NCI-H146 treated with DMSO at 0.1 percent for 48 hours (cell line): ENCODE data around the gene C2orf76.

ENCODE experiments used
- DNase-seq: peaks from one replicate; lab custom pipeline; 2025; ENCODE audit not compliant: unreplicated experiment; lab: John Stamatoyannopoulos, UW

C2orf76 gene

DNA sequence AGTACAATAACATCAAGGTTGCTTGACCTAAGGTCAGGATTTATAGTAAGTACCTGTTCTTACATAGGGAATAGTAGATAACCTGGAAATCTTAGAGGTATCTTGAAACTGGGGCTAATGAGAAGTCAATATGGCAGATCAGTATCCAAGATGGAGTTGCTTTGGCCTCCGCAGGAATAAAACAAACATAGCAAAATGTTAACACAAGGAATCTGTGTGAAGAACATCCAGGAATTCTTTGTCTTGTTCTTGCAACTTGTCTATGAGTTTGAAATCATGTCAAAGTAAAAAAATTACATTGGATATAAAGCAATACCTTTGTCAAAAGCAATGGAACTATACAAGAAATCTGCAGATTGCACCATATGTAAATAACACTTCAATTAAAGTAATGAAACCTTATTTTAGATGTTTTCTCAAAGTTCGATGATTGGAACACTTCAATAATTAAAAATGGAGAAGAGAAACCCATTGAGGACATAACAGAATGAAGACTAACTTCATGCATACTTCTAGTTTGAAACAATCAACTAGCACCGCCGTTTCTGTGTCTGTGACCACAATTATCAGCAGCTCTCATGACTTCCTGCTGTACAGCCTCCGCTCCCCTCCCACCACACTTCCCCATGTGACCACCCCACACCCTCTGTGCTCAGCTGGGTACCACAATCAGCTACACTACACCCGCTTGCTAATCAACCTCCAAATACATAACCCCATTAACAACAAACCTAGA is 27.6 kb downstream of the C2orf76 start:
- no peak for DNase-seq

DNA sequence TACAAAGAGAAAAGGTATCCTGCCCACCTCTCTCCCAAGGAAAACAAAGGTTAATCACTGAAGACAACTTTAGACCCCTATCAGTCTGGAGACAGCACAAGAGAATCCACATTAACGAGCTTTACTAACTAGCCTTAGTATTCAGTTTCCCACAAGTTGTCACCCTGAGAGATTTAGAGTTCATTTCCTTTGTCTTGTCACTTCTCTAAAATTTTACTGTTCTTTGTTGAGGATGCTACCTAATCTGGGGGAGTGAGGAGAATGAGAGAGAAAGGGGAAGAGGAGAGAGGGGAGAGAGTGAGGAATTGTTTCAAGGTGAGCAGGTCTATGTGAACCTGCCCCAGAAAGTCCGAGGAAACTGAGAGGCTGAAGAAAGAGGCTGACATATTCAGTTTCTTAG is 28.4 kb downstream of the C2orf76 start:
- no peak for DNase-seq

DNA sequence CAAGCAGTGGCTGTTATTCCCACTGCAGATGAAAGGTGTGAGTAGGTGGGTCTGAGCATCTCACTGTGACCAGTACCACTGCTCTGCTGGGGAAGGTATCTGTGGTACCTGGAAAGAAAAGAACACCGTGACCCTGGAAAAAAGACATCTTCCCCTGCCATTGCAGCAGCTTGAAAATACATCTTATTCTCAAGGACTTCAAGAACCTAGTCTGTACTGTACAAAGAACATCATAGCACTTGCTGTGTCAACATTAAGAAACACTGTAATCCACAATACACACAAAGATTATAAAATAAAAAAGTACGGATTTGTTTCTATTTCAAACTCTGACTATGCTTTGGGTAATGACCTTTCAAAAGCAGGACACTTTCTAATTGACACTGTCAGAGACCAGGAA is 28.9 kb downstream of the C2orf76 start:
- no peak for DNase-seq

- no peak for DNase-seq
Measured at GRCh38 chr2:119333833-119334232, 32.8 kb downstream of the C2orf76 start.

DNA sequence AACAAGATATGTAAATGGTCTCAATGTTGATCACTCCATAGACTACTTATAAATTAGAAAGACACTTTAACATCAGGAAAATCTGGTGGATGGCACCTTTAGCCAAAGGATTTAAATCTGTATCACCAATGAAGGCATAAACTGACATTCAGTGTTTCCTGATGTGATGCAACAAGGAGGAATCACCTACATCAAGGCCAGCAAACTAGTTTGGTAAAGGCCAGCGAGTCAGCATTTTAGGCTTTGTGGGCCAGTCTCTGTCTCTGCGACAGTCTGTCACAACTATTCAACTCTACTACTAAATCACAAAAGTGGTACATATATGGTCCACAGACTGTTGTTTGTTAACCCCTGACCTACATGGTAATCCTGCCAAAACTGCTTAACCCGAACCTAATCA is 33.3 kb downstream of the C2orf76 start:
- DNase-seq, result no peak

DNA sequence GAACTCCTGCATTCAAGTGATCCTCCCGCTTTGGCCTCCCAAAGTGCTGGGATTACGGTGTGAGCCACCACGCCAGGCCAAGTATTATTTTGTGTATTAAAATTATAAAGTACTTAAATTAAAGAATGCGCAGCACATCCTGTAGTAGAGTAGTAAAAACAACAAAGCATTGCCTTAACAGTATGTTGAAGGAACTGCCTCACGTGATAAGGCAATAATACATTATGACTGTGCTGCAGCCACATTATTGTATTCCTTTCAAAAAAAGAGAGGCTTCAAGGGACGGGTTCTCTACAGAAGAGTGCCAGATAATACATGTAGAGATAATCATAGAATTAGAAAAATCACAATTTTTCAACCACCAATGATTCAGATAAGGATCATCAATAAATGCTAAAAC is 33.7 kb downstream of the C2orf76 start:
- DNase-seq, result no peak

DNA sequence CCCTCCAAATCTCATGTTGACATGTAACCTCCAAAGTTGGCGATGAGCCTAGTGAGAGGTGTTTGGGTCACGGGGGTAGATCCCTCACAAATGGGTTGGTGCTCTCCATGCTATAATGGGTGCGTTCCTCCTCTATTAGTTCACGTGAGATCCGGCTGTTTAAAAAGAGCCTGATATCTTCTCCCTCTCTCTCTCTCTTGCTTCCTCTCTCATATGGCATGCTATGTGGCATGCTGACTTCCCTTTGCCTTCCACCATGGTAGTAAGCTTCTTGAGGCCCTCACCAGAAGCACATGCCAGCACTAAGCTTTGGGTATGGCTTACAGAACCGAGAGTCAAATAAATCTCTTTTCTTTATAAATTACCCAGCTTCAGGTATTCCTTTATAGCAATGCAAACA is 39.2 kb downstream of the C2orf76 start:
- no peak for DNase-seq

- no peak for DNase-seq
Measured at GRCh38 chr2:119326938-119327337, 39.7 kb downstream of the C2orf76 start.

- no peak for DNase-seq
Measured at GRCh38 chr2:119324685-119325270, 41.9 kb downstream of the C2orf76 start.

DNA sequence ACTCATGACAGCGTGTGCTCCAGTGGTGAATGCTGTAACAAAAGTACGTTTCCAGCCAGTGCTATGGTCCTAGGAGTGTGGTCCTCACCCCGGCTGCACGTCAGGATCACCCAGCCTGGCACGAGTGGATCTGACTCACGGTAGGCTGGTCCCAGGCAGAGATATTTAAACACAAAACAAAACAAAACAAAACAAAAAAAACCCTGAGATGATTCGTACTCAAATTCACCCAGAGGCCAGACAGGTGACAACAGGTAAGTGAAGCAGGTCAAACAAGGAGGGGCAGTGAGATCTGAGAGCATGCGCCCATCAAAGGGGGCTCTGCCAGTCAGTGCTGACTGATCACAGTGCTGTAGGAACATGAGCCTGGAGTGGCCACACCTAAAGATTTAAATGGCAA is 43.2 kb downstream of the C2orf76 start:
- no peak for DNase-seq

- DNase-seq, result no peak
Measured at GRCh38 chr2:119319593-119319992, 47.0 kb downstream of the C2orf76 start.

DNA sequence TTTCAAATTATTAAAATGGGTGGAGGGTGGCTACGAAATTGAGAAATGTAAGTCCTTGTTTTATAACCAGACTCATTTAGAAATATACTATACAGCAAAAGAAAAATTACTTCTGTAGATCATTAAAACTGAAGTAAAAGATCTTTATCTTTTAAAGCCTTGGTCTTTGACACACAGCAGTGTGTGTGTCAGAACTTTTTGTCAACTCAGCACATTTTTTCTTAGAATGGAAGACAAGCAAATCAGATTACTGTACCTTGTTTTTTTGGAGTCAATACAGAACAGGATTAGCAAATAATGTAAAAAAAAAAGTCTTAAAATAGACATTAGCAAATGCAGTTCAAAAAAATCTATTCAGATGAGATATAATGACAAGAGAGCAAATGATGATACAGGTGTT is 49.1 kb downstream of the C2orf76 start:
- no peak for DNase-seq

- DNase-seq, result no peak
Measured at GRCh38 chr2:119316066-119316465, 50.6 kb downstream of the C2orf76 start.

DNA sequence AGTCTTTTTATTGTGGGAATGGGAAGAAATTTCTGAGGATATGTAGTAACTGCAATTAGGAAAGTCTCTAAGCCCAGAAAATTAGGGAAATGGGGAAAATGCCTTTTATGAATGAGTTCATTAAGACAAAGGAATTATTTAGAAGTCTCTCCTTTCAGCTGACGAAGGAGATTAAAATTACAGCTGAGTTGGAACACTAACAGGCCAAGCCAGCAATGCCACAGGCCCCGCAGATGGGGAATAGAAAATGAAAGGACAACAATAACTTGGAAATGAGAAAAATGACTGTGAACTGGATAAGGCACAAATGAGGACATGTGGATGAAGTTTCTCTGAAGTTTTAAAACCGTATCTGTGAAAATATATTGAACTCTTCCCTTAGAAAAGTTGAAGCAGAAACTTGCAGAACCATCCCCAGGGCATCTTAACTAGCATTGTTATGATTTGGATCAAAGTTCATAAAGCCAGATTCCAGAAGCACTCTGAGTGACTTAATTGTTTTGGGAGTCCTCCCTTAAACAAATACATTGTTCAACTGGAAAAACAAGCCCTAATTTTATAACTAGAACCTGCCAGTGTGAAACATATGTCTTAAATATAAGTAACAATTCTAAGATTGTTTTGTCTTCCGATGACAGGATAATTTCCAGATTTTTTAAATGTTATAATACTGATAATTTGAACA is 51.3 kb downstream of the C2orf76 start:
- no peak for DNase-seq

GRCh38 chr2:119311831-119312230 is 54.8 kb downstream of the C2orf76 start:
- DNase-seq, result no peak

DNA sequence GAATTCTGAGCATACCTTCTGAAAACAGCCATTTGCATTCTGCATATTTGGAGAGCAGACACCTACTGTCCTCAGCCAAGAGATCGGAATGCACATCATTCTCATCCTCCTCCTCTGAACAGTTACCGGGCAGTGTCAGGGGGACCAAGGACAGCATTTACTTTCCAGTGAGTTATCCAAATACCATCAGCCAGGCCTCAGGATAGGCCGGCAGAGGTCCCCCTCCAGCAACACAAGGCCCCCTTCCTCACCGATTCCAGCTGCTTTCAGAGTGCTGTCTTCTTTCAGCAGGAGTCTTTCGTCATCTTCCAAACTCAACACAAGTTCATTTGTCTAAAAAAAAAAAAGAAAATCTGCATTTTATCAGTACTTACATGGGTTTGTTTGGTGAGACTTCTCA is 55.3 kb downstream of the C2orf76 start:
- no peak for DNase-seq

DNA sequence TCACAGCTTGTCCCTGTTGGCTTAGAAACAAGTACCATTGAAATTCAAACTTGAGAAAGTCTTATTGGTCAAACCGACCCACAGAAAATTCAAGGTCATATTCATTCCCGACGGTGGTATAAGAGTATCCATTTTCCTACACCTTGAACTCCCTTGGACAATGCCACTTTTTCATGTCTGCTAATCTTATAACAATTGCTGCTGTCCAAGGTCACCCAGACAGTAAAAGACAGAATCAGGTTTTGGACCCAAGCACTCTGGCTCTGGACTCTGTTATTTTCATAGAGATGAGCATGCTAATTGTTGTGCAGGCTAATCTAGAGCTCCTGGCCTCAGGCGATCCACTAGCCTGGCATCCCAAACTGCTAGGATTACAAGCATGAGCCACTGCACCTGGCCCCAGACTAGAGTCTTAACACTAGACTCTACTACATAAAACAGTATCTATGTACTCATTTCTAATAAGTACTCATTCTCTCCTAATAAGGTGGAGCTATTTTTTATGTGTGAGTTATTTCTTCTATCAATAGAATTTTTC is 57.8 kb downstream of the C2orf76 start:
- DNase-seq, result no peak

GRCh38 chr2:119307419-119308140 is 59.1 kb downstream of the C2orf76 start:
- DNase-seq, result no peak

- DNase-seq, result no peak
Measured at GRCh38 chr2:119306196-119306590, 60.4 kb downstream of the C2orf76 start.

GRCh38 chr2:119305497-119306195 is 61.0 kb downstream of the C2orf76 start:
- no peak for DNase-seq

DNA sequence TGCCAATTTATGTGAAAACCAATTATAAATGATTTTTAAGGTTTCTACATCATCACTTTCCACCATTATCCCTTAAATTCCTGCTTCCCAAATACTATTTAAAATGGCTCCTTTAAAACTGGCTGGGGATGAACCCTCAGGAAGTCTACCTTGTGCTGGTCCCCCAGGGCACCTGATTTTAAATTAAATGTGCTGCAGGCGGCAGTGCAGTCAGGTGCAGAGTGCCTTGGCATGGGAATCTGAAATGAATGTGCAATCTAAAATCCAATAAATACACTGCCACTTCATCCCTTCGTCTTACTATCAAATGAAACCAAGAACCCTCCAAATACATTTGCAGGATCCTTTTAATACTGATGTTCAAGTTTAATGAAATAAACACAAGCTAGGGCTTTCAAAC is 61.8 kb downstream of the C2orf76 start:
- DNase-seq, result no peak
